GM13976 (cell line): ENCODE results near the gene TSSC4.

Experiments used
- DNase-seq: peaks from one replicate; pipeline ENCODE4 v3.0.0; 2012; ENCODE audit warnings: low spot score
- CTCF ChIP-seq: IDR thresholded peaks from 2 replicates; pipeline ENCODE4 v1.5.1; 2012; ENCODE audit warnings: borderline replicate concordance, mild to moderate bottlenecking; ENCODE audit not compliant: insufficient read depth; ENCODE audit errors: extremely low read depth, missing control alignments, control extremely low read depth
- in situ Hi-C: fragments of 300-500 bp; cut with MboI; formaldehyde crosslinking; loops from one replicate; pipeline ENCODE4 v1.12.0; 2022; ENCODE audit warnings: low sequenced_read_pairs, mixed read lengths, inconsistent platforms; ENCODE audit not compliant: unreplicated experiment

Gene TSSC4

GRCh38 chr11:2433106-2433925 is 32.8 kb downstream of the TSSC4 start:
- in situ Hi-C loops, result loop anchor here (5.0 to 10.0 kb wide), 2 partner anchors 99 to 441 kb away; no protein-coding TSS in a partner anchor
- DNase-seq, result no peak
- no peak for TF ChIP-seq CTCF

DNA sequence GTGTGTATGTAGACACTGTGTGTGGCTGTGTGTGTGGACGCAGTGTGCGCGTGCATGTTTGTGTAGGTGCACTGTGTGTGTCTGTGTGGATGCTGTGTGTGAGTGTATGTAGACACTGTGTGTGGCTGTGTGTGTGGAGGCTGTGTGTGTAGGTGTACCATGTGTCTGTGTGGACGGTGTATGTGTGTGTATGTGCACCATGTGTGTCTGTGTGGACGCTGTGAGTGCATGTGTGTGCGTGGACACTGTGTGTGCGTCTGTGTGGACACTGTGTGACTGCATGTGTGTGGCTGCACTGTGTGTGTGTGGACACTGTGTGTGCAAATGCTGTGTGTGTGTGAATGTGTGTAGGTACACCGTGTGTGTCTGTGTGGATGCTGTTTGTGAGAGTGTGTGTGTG is 33.5 kb downstream of the TSSC4 start:
- in situ Hi-C loops, result loop anchor here (5.0 to 10.0 kb wide), 2 partner anchors 98 to 441 kb away; no protein-coding TSS in a partner anchor
- no peak for DNase-seq
- TF ChIP-seq CTCF, result no peak

DNA sequence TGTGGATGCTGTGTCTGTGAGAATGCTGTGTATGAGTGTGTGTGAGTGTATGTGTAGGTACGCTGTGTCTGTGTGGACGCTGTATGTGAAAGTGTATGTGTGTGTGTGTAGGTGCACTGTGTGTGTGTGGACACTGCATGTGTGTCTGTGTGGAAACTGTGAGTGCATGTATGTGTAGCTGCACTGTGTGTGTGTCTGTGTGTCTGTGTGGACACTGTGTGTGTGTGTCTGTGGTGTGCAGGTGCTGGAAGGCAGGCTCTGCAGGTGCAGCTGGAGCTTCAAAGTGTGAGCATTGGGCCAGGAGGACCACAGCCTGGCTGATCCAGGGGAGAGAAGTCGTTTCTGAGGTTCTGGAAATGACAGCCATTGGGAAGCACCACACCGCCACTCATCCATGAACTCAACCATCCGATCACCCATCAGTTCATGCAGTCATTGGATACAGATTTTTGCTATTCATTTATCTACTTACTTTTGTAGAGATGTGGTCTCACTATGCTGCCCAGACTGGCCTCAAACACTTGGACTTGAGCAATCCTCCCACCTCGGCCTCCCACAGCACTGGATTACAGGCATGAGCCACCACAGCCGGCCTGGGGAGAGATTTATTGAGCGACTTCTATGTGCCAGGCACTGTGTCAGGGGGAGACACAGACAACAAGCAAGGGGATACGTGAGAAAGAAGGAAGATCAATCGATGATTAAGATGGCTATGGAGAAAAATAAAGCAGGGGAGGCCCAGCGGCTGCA is 34.1 kb downstream of the TSSC4 start:
- no peak for TF ChIP-seq CTCF
- in situ Hi-C loops, result loop anchor here (5.0 to 10.0 kb wide), 2 partner anchors 98 to 440 kb away; no protein-coding TSS in a partner anchor
- no peak for DNase-seq

- in situ Hi-C loops, result loop anchor here (10.0 kb wide), 1 partner anchor 439 kb away; no protein-coding TSS in a partner anchor
- no peak for DNase-seq
- TF ChIP-seq CTCF, result no peak
These were observed 34.9 kb downstream of the TSSC4 start for GRCh38 chr11:2435288-2436012.

- in situ Hi-C loops, result loop anchor here (10.0 kb wide), 1 partner anchor 439 kb away; no protein-coding TSS in a partner anchor
- TF ChIP-seq CTCF, result no peak
- DNase-seq, result no peak
These were observed 35.5 kb downstream of the TSSC4 start for GRCh38 chr11:2436013-2436520.
